Esophagus squamous epithelium (tissue), 4 donors: ENCODE results near the gene DLG2.

Experiments
- POLR2A ChIP-seq, 4 donors: fragments of 450-650 bp; IDR thresholded peaks; one replicate each; pipeline ENCODE4 v1.6.1; 2017; ENCODE audit warnings: antibody characterized with exemption in 4 of 4, mild to moderate bottlenecking in 4 of 4, moderate library complexity in 3 of 4
- TF ChIP-seq, protein P1 (sequence below), 6 experiments: fragments of 450-650 bp in 4 of 6; fragments of 200-600 bp in 2 of 6; sonication (generic) in 2 of 6; IDR thresholded peaks; one replicate each; pipeline ENCODE4 v1.5.1; 2016 to 2019; ENCODE audit warnings: antibody characterized with exemption in 6 of 6, mild to moderate bottlenecking in 4 of 6, moderate library complexity in 4 of 6

DNA sequence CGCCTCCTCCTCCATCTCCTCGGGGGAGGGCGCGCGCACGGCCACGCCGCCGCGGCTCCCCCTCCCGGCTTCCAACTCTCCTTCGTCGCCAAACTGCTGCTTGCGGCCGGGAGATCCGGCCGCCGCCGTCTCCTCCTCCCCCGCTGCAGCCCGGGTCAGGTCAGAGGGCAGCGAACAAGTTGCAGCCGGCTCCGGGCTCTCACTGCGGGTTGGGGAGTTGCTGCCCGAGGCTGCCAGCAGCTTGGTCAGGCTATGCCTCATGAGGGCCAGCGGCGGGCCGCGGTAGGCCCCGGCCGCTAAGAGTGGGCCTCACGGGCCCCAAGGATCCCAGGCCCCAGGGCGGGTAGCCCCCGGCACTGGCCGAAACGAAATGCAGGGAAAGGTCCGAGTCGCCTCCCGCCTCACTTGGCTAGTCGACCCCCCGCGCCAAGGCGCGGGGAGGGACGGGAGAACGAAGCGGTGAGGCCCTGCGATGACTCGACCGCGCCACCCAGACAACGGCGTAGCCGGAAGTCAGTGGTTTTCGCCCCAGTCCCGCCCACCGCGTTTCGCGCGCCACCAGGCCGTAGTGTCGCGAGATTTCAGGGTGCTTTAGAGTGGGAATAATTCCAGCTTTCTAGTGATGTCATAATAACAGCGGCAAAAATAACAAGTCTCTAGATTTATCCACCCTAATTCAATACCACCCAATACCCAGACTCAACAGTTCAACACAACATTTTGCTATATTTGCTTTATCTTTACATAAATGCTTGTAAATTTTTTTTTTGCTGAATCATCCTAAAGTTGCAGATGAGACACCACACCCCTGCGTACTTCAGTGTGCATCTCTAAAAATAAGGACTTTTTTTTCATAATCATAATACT is 37.7 kb upstream of the DLG2 start, which contains the start of gene CREBZF:
- TF ChIP-seq, protein P1, sequence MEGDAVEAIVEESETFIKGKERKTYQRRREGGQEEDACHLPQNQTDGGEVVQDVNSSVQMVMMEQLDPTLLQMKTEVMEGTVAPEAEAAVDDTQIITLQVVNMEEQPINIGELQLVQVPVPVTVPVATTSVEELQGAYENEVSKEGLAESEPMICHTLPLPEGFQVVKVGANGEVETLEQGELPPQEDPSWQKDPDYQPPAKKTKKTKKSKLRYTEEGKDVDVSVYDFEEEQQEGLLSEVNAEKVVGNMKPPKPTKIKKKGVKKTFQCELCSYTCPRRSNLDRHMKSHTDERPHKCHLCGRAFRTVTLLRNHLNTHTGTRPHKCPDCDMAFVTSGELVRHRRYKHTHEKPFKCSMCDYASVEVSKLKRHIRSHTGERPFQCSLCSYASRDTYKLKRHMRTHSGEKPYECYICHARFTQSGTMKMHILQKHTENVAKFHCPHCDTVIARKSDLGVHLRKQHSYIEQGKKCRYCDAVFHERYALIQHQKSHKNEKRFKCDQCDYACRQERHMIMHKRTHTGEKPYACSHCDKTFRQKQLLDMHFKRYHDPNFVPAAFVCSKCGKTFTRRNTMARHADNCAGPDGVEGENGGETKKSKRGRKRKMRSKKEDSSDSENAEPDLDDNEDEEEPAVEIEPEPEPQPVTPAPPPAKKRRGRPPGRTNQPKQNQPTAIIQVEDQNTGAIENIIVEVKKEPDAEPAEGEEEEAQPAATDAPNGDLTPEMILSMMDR (IDR thresholded peaks at IDR 0.05): peak in 2 of 6 experiments; percentile 3 to 23
- peak in 3 of 4 donors; percentile 90 to 98 (median 93) for TF ChIP-seq POLR2A (IDR thresholded peaks at IDR 0.05)
